ENCODE data around the gene RRBP1.
A peak's percentile ranks its signal among the peaks of the same experiment; 100 is the strongest.

RRBP1 gene

DNA sequence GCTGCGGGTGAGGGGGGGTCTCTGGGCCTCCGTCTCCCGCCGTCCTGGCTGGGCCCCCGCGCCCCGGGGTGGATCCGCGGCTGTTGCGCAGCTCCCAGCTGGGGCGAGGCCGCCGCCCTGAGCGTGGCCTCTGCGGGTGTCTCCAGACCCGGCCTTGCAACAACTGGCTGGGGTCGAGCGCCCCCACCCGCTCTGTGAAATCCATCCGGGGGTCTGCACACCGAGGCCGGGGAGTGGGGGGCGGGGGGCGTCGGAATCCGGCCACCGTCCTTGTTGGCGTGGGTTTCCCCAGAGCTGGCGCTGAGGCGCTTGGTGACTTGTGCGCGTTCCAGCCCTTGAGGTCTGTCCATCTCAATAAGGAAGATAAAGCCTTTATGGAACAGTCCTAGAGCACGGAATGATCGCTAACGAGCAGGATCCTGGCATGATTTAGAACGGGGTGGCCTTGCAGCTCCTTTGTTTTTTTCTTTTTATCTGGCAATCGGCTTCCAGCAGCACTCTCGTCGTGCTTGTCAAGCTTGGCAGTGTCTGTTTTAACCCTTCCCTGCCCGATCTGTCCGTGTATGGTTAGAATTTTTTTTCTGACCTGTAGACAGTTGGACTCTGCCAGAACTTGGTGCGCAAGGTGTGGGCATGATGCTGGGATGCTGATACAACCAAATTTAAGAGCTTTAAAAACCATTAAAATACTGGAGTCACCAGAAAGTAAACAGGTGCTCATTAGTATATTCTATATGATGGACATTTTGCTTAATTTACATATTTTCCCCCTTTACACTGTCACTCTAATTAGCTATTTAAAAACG, 111.5 kb downstream of the RRBP1 start:
- DNase-seq = peak; percentile 22 to 55

DNA sequence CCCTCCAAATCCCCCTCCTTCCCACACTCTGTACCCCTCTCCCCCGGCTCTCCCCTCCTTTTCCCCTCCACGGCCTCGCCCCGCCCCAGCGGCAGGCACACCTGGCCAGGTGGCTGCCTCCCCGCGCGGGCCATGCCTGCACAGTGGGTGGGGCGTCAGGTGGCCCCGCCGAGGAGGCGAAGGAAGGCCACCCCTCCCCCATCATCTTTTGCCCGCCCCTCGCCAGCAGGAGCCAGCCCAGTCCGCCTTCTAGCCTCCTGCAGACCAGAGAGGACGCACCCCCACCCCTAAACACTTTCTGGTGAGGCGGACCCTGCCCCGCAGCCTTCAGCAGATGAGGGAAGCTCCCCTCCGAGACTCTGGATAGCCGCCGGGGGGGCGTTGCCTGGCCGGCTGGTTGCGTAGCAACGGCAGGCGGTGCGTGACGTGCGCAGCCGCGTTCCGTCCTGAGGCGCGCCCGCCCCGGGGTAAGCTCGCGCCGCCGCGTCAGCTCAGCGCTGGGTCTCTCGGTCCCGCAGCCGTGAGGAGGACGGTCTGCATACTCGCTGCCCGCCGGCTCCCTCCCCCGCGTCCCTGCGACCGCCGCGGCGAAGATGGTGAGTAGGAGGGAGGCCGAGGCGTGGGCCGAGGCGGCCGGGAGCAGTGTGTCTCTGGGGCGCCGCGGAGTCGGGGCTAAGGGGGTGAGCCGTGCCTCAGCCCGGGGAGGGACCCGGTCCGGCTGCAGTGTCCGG, 112.3 kb downstream of the RRBP1 start, which contains the start of gene DSTN:
TSS of gene DSTN (plus strand) at position 460 of the 731 bp plus-strand sequence. CDS start at position 594, 134 bp downstream.
- DNase-seq = peak; percentile 93 to 94

DNA sequence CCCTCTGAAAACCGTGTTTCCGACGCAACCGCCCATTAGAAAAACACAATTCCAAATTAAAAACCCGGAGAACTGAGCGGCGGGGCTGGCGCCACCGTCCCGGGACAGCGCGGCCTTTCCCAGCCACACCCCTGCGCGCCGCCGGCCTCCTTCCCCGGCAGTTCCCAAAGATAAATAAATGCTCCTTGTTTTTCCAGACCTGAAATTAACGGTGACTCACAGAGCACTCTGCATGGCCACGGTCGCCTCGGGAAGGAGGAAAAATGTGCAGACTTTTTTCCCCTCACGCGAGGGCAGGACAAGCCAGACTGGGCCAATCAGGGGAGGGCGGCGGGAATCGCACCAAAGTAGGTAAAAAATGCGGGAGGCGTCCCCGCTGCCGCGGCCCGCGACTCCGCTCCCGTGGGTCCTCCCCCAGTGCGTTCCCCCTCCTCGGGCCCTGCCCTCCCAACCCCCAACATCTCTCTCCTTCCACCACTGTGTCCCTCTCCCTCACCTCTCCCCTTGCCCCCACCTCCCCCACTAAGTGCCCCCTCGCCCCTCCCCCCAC, 113.0 kb downstream of the RRBP1 start:
- DNase-seq = peak; percentile 48 to 64

GRCh38 chr20:17568045-17568788, 113.8 kb downstream of the RRBP1 start:
- no peak for DNase-seq

GRCh38 chr20:17566345-17566744, 115.7 kb downstream of the RRBP1 start:
- DNase-seq = no peak

DNA sequence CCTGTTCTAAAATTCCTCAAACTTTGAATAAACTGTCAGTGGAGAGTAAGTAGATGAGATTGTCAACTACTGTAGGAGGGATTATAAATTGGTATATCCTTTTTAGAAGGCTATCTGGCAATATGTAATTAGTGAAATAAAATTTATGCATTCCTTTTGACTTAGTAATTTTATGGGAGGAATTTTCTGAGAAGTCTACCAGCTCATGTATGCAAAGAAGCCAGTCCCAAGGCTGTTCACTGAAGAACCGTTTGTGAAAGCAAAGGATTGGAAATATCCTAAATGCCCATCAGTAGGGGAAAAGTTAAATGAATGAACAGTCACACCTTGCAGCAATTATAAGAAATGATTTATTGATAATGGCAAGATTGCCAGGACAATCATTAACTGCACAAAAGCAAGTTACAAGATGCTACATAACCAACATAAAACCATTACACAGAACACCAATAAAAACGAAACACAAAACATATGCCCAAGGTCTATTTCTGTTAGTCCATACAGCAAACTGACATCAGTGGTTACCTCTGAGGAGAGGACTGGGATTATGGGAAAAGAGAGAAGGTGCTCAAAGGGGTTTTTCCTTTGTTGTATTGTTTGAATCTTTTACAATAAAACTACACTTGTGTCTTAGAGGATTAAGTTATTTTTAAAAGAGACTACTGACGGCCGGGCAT, 116.7 kb downstream of the RRBP1 start:
- no peak for DNase-seq

Measured in NCI-H2081 (cell line).